Measurements from ENCODE around the gene MARS1.

Gene MARS1

GRCh38 chr12:57514720-57515407 is 27.0 kb downstream of the MARS1 start:
- no peak overlapping the region for H3K9ac ChIP-seq
- H3K79me2 ChIP-seq (ENCODE audit: insufficient read depth, low read depth) = peaks cover 28% of the 10 kb centered on the region
- peak overlapping the region; percentile 16; the same call in 1 of the 2 replicates for H3K27ac ChIP-seq
- no peak overlapping the region for H3K4me3 ChIP-seq (IDR thresholded peaks at IDR 0.05; ENCODE audit: insufficient read depth, low read depth, low read length)
- H4K20me1 ChIP-seq (ENCODE audit: insufficient read depth) = no peaks in the 10 kb centered on the region
- H3K36me3 ChIP-seq (ENCODE audit: insufficient read depth) = peaks cover 44% of the 10 kb centered on the region; the same call in 1 of the 2 replicates
- no peaks in the 10 kb centered on the region for H3K27me3 ChIP-seq (ENCODE audit: insufficient read depth, low read depth)
- peaks cover 27% of the 10 kb centered on the region for H3K4me1 ChIP-seq (ENCODE audit: low read depth, poor library complexity, severe bottlenecking)
- H2AFZ ChIP-seq (ENCODE audit: low read depth) = no peak overlapping the region
- no peak overlapping the region for H3K4me2 ChIP-seq
- TF ChIP-seq, protein P1, sequence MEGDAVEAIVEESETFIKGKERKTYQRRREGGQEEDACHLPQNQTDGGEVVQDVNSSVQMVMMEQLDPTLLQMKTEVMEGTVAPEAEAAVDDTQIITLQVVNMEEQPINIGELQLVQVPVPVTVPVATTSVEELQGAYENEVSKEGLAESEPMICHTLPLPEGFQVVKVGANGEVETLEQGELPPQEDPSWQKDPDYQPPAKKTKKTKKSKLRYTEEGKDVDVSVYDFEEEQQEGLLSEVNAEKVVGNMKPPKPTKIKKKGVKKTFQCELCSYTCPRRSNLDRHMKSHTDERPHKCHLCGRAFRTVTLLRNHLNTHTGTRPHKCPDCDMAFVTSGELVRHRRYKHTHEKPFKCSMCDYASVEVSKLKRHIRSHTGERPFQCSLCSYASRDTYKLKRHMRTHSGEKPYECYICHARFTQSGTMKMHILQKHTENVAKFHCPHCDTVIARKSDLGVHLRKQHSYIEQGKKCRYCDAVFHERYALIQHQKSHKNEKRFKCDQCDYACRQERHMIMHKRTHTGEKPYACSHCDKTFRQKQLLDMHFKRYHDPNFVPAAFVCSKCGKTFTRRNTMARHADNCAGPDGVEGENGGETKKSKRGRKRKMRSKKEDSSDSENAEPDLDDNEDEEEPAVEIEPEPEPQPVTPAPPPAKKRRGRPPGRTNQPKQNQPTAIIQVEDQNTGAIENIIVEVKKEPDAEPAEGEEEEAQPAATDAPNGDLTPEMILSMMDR (conservative IDR thresholded peaks at IDR 0.05; ENCODE audit: low read depth, low read length) = no peak

- Histone ChIP-seq H3K27ac (peak overlapping the region; percentile 16; the same call in 1 of the 2 replicates), H3K9ac (no peak overlapping the region), H3K36me3 (ENCODE audit: insufficient read depth) (peaks cover 44% of the 10 kb centered on the region; the same call in 1 of the 2 replicates), H3K79me2 (ENCODE audit: insufficient read depth, low read depth) (peaks cover 31% of the 10 kb centered on the region), H3K4me3 (IDR thresholded peaks at IDR 0.05; ENCODE audit: insufficient read depth, low read depth, low read length) (no peak overlapping the region), H2AFZ (ENCODE audit: low read depth) (no peak overlapping the region), H3K27me3 (ENCODE audit: insufficient read depth, low read depth) (no peaks in the 10 kb centered on the region), H3K4me2 (no peak overlapping the region), H3K4me1 (ENCODE audit: low read depth, poor library complexity, severe bottlenecking) (peaks cover 27% of the 10 kb centered on the region), H4K20me1 (ENCODE audit: insufficient read depth) (no peaks in the 10 kb centered on the region)
- TF ChIP-seq, protein P1 (conservative IDR thresholded peaks at IDR 0.05; ENCODE audit: low read depth, low read length) = no peak
Measured at GRCh38 chr12:57515408-57515933, 27.6 kb downstream of the MARS1 start.

DNA sequence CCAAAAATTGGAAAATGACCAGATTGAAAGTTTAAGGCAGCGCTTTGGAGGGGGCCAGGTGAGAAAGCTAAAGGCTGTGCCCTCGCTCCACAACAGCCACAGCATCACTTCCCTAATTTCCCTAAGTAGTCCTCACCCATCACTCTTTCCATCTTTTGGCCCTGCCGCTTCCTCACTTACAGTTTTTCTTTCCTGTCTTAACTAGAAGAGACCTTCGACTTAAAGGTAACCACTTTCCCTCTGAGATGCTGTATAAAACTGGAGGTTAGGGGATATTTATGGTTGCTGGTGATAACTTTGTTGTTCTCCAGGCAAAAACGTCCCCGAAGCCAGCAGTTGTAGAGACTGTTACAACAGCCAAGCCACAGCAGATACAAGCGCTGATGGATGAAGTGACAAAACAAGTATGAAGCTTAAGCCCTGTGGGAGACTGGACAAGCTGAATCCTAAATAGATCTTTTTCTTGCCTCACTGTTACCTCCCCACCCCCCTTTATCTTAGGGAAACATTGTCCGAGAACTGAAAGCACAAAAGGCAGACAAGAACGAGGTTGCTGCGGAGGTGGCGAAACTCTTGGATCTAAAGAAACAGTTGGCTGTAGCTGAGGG is 28.2 kb downstream of the MARS1 start:
- peaks cover 30% of the 10 kb centered on the region for H3K4me1 ChIP-seq (ENCODE audit: low read depth, poor library complexity, severe bottlenecking)
- H3K4me3 ChIP-seq (IDR thresholded peaks at IDR 0.05; ENCODE audit: insufficient read depth, low read depth, low read length) = no peak overlapping the region
- peaks cover 31% of the 10 kb centered on the region for H3K79me2 ChIP-seq (ENCODE audit: insufficient read depth, low read depth)
- H3K27ac ChIP-seq = no peak overlapping the region; the same call in 1 of the 2 replicates
- no peak overlapping the region for H3K4me2 ChIP-seq
- no peaks in the 10 kb centered on the region for H4K20me1 ChIP-seq (ENCODE audit: insufficient read depth)
- no peak overlapping the region for H2AFZ ChIP-seq (ENCODE audit: low read depth)
- H3K9ac ChIP-seq = no peak overlapping the region
- TF ChIP-seq, protein P1 (conservative IDR thresholded peaks at IDR 0.05; ENCODE audit: low read depth, low read length) = no peak
- H3K27me3 ChIP-seq (ENCODE audit: insufficient read depth, low read depth) = no peaks in the 10 kb centered on the region
- peaks cover 44% of the 10 kb centered on the region; the same call in 1 of the 2 replicates for H3K36me3 ChIP-seq (ENCODE audit: insufficient read depth)

DNA sequence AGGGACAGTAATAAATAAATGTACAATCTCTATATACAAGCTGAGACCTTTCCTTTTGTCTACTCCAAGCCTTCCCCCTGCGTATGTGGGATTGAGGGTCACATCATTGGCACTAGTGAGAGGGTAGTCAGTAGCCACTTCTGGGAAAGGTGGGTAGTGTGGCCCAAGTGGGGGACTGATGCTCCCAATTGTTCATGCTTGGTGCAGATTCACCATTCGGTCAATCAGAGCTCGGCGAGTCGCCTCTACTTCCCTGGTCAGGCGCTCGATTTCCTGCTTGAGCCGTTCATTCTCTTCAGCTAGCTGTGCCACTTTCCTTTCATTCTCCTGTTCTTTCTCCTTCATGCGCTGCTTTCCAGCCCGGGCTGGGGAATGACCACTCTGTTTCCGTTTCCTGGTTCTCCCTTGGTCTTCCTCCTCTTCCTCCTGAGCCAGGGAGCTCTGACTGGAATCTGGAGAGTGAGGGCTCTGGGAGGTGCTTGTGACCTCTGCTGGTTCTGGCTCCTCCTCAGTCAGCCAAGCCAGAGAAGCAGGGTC is 28.8 kb downstream of the MARS1 start:
- Histone ChIP-seq H3K4me1 (ENCODE audit: low read depth, poor library complexity, severe bottlenecking) (peaks cover 36% of the 10 kb centered on the region), H2AFZ (ENCODE audit: low read depth) (no peak overlapping the region), H3K9ac (no peak overlapping the region), H3K4me3 (IDR thresholded peaks at IDR 0.05; ENCODE audit: insufficient read depth, low read depth, low read length) (no peak overlapping the region), H3K4me2 (no peak overlapping the region), H4K20me1 (ENCODE audit: insufficient read depth) (no peaks in the 10 kb centered on the region), H3K79me2 (ENCODE audit: insufficient read depth, low read depth) (peaks cover 31% of the 10 kb centered on the region), H3K27ac (peak overlapping the region; percentile 8; the same call in 1 of the 2 replicates), H3K36me3 (ENCODE audit: insufficient read depth) (peaks cover 39% of the 10 kb centered on the region; the same call in 1 of the 2 replicates), H3K27me3 (ENCODE audit: insufficient read depth, low read depth) (no peaks in the 10 kb centered on the region)
- TF ChIP-seq, protein P1 (conservative IDR thresholded peaks at IDR 0.05; ENCODE audit: low read depth, low read length) = 0 out of 2 replicates have a peak, but pooled peaks have one; percentile 15
